WTC11 (cell line): ENCODE results near the gene VRTN. TPM values are rescaled to one million over a fixed set of nuclear protein-coding genes. Genes with fewer than 3 reads are reported as not detected.

ENCODE experiments used
- ATAC-seq: fragments of 200-7000 bp; cut with Tn5 transposase; 2 replicates; pipeline ENCODE4 v1.10.0; 2021; ENCODE audit warnings: mild to moderate bottlenecking, moderate library complexity
- CTCF ChIA-PET: fragments of 300-600 bp; sonication (Branson Sonifier 250); formaldehyde crosslinking; loops from one replicate; lab custom pipeline; 2021; ENCODE audit warnings: antibody characterized with exemption; lab: Charles Lee
- POLR2A ChIA-PET: fragments of 350-600 bp; sonication (Branson Sonifier 250); formaldehyde crosslinking; loops from one replicate; lab custom pipeline; 2021; ENCODE audit warnings: antibody characterized with exemption; lab: Charles Lee
- DNase-seq: peaks from one replicate; pipeline ENCODE4 v3.0.0; 2021; ENCODE audit warnings: low spot score
- H3K27ac Mint-ChIP-seq: 2 replicates; pipeline ENCODE4 v1.8.0; 2021; ENCODE audit warnings: mixed read lengths
- H3K27me3 Mint-ChIP-seq: 2 replicates; pipeline ENCODE4 v1.8.0; 2021; ENCODE audit warnings: low read depth, mild to moderate bottlenecking, moderate library complexity, mixed read lengths
- H3K36me3 Mint-ChIP-seq: 2 replicates; pipeline ENCODE4 v1.8.0; 2021; ENCODE audit warnings: mixed read lengths
- H3K4me1 Mint-ChIP-seq: 2 replicates; pipeline ENCODE4 v1.8.0; 2022; ENCODE audit warnings: mixed read lengths
- H3K4me3 Mint-ChIP-seq: 2 replicates; pipeline ENCODE4 v1.8.0; 2021; ENCODE audit warnings: mild to moderate bottlenecking, moderate library complexity, mixed read lengths
- H3K9me3 Mint-ChIP-seq: 2 replicates; pipeline ENCODE4 v1.8.0; 2021; ENCODE audit warnings: mixed read lengths
- AFF4 ChIP-seq: sonication (generic); formaldehyde crosslinking; IDR thresholded peaks from 2 replicates; pipeline ENCODE4 v1.8.1; 2023; ENCODE audit warnings: mild to moderate bottlenecking, missing genetic modification reagents, borderline replicate concordance
- ATF3 ChIP-seq: sonication (generic); formaldehyde crosslinking; conservative IDR thresholded peaks from 2 replicates; pipeline ENCODE4 v1.8.1; 2022; ENCODE audit warnings: mild to moderate bottlenecking, missing genetic modification reagents
- CDX4 ChIP-seq: fragments of 250-450 bp; sonication (Bioruptor Pico); IDR thresholded peaks from 2 replicates; pipeline ENCODE4 v1.9.0; 2021; ENCODE audit warnings: moderate library complexity, mild to moderate bottlenecking, inconsistent platforms, borderline replicate concordance
- FOXP1 ChIP-seq: sonication (generic); formaldehyde crosslinking; IDR thresholded peaks from 2 replicates; pipeline ENCODE4 v1.8.0; 2022; ENCODE audit warnings: missing genetic modification reagents, mild to moderate bottlenecking, moderate library complexity, borderline replicate concordance
- IRF1 ChIP-seq: sonication (generic); formaldehyde crosslinking; IDR thresholded peaks from 2 replicates; pipeline ENCODE4 v1.8.0; 2023; ENCODE audit warnings: missing genetic modification reagents
- MYBL2 ChIP-seq: sonication (generic); formaldehyde crosslinking; IDR thresholded peaks from 2 replicates; pipeline ENCODE4 v1.8.1; 2023; ENCODE audit warnings: mild to moderate bottlenecking, moderate library complexity, missing genetic modification reagents
- NFE2L1 ChIP-seq: sonication (generic); formaldehyde crosslinking; IDR thresholded peaks from 2 replicates; pipeline ENCODE4 v1.8.1; 2023; ENCODE audit warnings: missing genetic modification reagents
- NR2C2 ChIP-seq: sonication (generic); formaldehyde crosslinking; IDR thresholded peaks from 2 replicates; pipeline ENCODE4 v1.8.0; 2022; ENCODE audit warnings: mild to moderate bottlenecking, missing genetic modification reagents
- ZNF396 ChIP-seq: fragments of 250-450 bp; sonication (Bioruptor Pico); IDR thresholded peaks from 2 replicates; pipeline ENCODE4 v1.8.0; 2021; ENCODE audit warnings: mild to moderate bottlenecking, moderate library complexity, borderline replicate concordance
- ZNF416 ChIP-seq: fragments of 250-450 bp; sonication (Bioruptor Pico); IDR thresholded peaks from 2 replicates; pipeline ENCODE4 v1.9.0; 2021; ENCODE audit warnings: mild to moderate bottlenecking, inconsistent platforms
- ZNF425 ChIP-seq: fragments of 250-450 bp; sonication (Bioruptor Pico); conservative IDR thresholded peaks from 2 replicates; pipeline ENCODE4 v1.9.0; 2021; ENCODE audit warnings: mild to moderate bottlenecking
- ZNF532 ChIP-seq: fragments of 250-450 bp; sonication (Bioruptor Pico); IDR thresholded peaks from 2 replicates; pipeline ENCODE4 v1.9.0; 2021; ENCODE audit warnings: mild to moderate bottlenecking, borderline replicate concordance
- ZSCAN18 ChIP-seq: fragments of 250-450 bp; sonication (Bioruptor Pico); IDR thresholded peaks from 2 replicates; pipeline ENCODE4 v2.1.2; 2022; ENCODE audit warnings: mild to moderate bottlenecking, moderate library complexity
- total RNA-seq: library from RNA; stranded (reverse); gene quantifications from 3 replicates; pipeline ENCODE4 v1.2.3, GENCODE V29; 2021
- TF ChIP-seq, protein P1 (sequence below): sonication (generic); formaldehyde crosslinking; IDR thresholded peaks from 2 replicates; pipeline ENCODE4 v1.8.0; 2023; ENCODE audit warnings: mild to moderate bottlenecking, missing genetic modification reagents

The VRTN gene
- total RNA-seq, 1 experiment from 2014 or later: 106 TPM

GRCh38 chr14:74301594-74302151 lies 46.6 kb upstream of the VRTN start:
- DNase-seq (no peak), ATAC-seq (no peak)
- TF ChIP-seq NR2C2 (CRISPR knock-in tag) (no peak), ATF3 (CRISPR knock-in tag) (no peak), ZNF396 (CRISPR knock-in tag) (no peak), FOXP1 (no peak), MYBL2 (CRISPR knock-in tag) (no peak), ZSCAN18 (CRISPR knock-in tag) (no peak)
- Mint-ChIP-seq H3K4me1 (peaks cover 7% of the 10 kb centered on the region), H3K36me3 (peaks cover 26% of the 10 kb centered on the region), H3K27ac (peak overlapping the region; percentile 98), H3K4me3 (peak overlapping the region; percentile 96), H3K9me3 (no peaks in the 10 kb centered on the region), H3K27me3 (no peaks in the 10 kb centered on the region)
- ChIA-PET CTCF (interaction anchor here (0.8 to 1.9 kb wide), 12 partner anchors 10 to 309 kb away, joined by 3 to 14 read pairs (median 4); partner anchors contain the start of genes ISCA2, NPC2 and VRTN), POLR2A (interaction anchor here (1.0 to 1.6 kb wide), 3 partner anchors 25 to 192 kb away, joined by 3 to 11 read pairs (median 7); partner anchors contain the start of genes ISCA2, NPC2 and VRTN)

- ATAC-seq (peak; percentile 25), DNase-seq (no peak)
- Mint-ChIP-seq H3K9me3 (no peaks in the 10 kb centered on the region), H3K4me3 (peak overlapping the region; percentile 96), H3K27ac (peak overlapping the region; percentile 98), H3K4me1 (peaks cover 7% of the 10 kb centered on the region), H3K36me3 (peaks cover 24% of the 10 kb centered on the region), H3K27me3 (no peaks in the 10 kb centered on the region)
- POLR2A ChIA-PET: interaction anchor here (1.0 to 1.6 kb wide), 6 partner anchors 8 to 215 kb away, joined by 3 to 11 read pairs (median 6); partner anchors contain the start of genes ISCA2, NPC2 and VRTN
- CTCF ChIA-PET: interaction anchor here (0.5 to 1.9 kb wide), 22 partner anchors 8 to 308 kb away, joined by 3 to 25 read pairs (median 4); partner anchors contain the start of genes ISCA2, NPC2 and VRTN
- TF ChIP-seq CDX4 (CRISPR knock-in tag) (no peak), ZNF532 (CRISPR knock-in tag) (no peak), ZNF425 (CRISPR knock-in tag) (no peak), IRF1 (CRISPR knock-in tag) (no peak), AFF4 (CRISPR knock-in tag) (no peak), NFE2L1 (CRISPR knock-in tag) (no peak), ZNF416 (no peak)
- TF ChIP-seq, protein P1, sequence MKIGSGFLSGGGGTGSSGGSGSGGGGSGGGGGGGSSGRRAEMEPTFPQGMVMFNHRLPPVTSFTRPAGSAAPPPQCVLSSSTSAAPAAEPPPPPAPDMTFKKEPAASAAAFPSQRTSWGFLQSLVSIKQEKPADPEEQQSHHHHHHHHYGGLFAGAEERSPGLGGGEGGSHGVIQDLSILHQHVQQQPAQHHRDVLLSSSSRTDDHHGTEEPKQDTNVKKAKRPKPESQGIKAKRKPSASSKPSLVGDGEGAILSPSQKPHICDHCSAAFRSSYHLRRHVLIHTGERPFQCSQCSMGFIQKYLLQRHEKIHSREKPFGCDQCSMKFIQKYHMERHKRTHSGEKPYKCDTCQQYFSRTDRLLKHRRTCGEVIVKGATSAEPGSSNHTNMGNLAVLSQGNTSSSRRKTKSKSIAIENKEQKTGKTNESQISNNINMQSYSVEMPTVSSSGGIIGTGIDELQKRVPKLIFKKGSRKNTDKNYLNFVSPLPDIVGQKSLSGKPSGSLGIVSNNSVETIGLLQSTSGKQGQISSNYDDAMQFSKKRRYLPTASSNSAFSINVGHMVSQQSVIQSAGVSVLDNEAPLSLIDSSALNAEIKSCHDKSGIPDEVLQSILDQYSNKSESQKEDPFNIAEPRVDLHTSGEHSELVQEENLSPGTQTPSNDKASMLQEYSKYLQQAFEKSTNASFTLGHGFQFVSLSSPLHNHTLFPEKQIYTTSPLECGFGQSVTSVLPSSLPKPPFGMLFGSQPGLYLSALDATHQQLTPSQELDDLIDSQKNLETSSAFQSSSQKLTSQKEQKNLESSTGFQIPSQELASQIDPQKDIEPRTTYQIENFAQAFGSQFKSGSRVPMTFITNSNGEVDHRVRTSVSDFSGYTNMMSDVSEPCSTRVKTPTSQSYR: no peak
Observed at GRCh38 chr14:74302152-74302628, 46.1 kb upstream of the VRTN start.
